ACHN (cell line): ENCODE measurements around the gene RAF1.

ENCODE experiments used
- DNase-seq: peaks from one replicate; pipeline ENCODE4 v3.0.0-alpha.2; 2015
- in situ Hi-C: cut with HindIII; loops from 2 replicates; pipeline ENCODE4 v1.10.0; 2017; ENCODE audit warnings: low sequenced_read_pairs, low pct_ligation_motif_present, low pct_unique_long_range_greater_than_20kb

Gene RAF1

DNA sequence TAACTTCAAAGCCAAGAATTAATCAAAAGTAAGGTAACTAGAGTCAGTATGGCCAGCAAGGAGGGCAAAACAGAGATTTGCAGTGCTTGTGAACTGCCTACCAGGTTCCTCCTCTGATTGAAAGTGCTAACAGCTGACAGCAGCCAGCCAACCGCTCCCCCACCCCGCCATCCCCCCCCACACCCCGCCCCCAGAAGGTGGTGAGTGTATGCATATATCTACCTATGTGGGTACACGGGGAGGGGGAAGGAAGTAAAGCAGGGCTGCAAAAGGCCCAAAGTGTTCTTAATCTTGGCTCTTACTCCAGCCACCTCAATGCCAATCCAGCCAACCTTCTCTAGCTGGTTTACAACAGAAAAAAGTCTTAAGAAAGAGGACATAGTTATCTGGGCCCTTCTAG lies 50.7 kb downstream of the RAF1 start:
- in situ Hi-C loops, result no loop called here
- DNase-seq, result no peak

DNA sequence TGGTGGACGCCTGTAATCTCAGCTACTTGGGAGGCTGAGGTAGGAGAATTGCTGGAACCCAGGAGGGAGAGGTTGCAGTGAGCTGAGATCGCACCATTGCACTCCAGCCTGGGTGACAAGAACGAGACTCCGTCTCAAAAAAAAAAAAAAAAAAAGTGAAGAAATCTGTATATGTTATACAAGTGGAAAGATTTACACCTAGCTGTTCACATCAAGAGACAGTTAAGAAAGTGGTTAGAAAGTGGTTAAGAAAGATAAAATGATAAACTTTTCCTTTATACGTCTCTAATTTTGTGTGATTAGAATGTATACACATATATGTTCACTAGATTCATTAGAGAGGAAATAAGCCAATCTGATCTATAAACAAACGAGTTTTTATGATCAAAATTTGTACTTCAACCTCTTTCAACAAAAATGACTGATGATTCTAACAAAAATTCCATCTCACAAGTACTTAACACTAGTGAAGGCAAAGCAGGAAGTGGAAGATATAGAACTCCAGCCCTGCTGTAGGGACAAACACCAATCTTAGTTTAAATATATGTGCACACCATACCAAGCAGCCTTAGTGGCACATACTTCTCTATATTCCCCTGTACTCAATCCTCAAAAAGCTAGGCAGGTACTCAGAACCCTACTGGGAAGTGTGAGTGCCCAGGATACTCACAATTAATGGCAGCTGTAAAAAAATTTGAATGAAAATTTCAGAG lies 51.2 kb downstream of the RAF1 start:
- in situ Hi-C loops, result no loop called here
- DNase-seq, result no peak

DNA sequence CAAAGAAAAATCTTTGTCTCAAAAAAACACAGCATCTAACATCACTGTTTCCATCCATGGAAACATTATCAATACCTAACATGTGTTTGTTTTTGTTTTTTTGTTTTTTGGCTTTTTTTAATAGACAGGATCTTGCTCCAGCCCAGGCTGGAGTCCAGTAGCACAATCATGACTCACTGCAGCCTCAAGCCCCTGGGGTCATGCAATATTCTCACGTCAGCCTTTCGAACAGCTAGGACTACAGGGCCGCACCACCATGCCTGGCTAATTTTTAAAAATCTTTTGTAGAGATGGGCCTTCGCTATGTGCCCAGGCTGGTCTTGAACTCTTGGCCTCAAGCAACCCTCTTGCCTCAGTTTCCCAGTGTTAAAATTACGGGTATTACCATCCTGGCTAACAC lies 52.8 kb downstream of the RAF1 start:
- no peak for DNase-seq
- in situ Hi-C loops, result no loop called here

DNA sequence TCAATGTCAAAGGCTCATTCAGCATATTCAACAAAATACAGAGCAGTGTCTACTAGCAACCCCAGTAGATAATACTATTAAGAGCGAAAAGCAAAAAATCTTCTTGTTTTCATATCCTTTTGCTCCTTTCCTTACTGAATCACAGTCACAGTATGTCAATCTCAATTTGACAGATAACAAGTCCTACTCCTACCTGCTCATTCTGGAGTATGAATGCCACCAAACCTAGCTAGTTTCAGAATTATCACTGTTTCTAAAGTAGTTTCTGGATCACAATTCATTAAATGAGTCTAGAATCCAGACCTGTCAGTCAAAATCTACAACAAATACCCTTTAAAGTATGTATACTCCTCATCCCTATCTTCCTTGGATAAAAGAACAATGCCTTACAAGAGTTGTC lies 55.5 kb downstream of the RAF1 start:
- in situ Hi-C loops, result no loop called here
- DNase-seq, result no peak

DNA sequence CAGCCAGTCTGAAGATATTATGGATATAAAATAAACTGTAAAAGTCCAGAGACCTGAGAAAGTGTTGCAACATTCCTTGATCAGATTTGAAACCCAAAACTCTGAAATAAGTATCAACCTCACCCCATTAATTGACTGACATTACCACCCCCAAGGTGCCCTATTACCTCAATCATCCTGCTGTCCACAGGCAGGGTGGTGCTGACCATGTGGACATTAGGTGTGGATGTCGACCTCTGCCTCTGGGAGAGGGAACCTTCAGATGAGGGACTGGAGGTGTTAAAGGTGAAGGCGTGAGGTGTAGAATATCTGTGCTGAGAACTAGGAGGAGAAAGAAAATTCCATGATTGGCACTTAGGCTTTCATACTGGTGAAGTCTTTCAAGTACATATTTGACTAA lies 59.9 kb downstream of the RAF1 start:
- no peak for DNase-seq
- in situ Hi-C loops, result no loop called here

DNA sequence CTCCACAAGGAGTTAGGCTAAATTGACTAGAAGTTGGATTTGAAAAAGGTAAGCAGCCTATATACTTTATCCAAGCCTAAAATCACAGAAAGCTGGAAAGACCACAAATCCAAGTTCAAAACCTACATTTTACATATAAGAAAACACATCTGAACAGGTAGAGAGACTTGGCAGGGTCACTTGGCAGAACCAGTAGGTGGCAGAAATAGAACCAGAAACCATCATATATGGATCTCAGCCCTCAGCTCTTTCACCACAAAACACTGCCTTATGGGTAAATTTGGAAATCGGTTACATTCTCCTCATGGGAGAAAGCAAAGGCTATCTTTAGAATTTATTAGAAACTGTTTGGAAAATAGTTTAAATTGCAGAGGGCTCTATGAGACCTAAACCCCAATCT lies 62.8 kb downstream of the RAF1 start:
- in situ Hi-C loops, result no loop called here

DNA sequence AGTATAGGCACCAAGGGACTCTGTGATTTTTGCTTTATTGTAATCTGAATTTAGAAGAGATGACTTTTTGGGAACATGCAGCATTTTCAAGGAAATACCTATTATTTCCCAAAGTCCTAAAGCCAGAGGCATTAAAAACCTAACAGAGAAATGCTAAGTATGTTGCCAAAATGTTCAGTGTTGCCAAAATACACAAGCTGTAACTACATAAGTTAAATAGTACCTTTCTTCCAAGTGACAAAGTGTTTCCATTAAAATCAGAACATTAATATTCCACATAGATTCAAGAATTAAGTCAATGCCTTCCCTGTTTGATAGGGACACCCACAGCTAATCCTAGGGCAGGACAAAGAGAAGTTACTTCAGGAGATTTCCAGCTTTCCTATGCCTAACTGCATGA lies 65.0 kb downstream of the RAF1 start:
- in situ Hi-C loops, result no loop called here
- no peak for DNase-seq

More for the DNA sequence above, 62.8 kb downstream of the RAF1 start:
- peak; percentile 12 for DNase-seq

DNA sequence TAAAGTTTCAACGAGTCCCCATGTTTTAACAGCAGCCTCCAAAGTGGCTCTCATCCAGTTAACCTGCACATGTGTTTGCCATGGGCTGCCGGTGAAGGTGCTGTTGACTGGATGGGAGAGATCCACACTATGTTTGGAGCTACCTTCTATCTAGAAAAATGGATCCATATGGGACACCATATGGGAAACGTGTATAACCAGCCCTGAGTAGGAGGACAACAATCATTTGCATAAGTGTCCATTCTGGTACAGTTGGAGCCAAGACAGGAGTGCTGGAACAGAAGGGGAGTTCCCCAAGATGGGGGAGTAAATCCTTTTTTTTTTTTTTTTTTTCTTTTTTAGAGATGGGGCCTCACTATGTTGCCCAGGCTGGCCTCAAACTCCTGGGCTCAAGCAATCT lies 70.4 kb downstream of the RAF1 start:
- no peak for DNase-seq
- in situ Hi-C loops, result no loop called here

DNA sequence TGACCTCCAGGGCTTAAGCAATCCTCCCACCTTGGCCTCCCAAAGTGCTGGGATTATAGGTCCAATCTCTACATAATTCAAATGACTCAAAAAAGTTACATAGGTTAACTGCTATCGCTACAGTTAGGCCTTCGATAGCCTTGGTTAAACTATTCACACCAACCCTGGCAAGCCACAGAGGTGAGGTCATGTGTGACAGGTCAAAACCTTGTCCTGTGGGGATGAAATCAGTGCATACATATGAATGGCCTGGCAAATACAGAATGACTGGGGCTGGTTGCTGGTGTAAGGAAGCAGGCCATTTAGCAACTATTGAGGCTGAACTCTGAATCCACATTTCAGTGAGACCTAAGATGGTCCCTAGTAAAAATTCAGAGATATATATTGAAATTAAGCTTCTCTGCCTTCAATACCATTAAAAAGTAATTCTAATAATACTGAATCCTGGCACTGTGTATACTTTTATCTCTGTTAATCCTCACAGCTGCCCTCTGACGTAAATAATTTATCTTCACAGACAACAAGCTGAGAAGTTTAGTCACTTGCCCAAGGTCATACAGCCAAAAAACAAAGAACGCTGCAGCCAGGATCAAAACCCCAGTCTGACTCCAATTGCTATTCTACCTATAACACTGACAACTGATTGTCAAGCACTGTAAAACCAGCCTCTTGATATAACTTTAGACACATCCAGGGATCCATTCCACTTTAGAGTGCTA lies 71.8 kb downstream of the RAF1 start:
- in situ Hi-C loops, result no loop called here
- DNase-seq, result no peak

DNA sequence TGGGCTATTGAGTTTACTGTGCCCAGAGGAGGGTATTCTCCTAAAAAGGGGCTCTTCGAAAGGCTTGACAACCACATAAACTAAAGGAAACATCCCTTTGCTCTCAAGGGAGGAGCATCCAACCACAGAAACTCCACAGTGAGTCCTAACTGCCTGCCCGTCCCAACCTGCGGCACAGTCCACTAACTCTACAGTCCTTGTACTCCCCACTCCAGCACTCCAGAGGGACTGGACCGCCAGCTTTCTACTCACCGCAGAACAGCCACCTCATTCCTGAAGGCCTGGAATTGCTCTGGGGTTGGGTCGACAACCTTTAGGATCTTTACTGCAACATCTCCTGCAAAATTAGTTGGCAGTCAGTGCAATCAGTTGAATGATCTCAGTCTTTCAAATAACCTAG lies 72.5 kb downstream of the RAF1 start:
- no peak for DNase-seq
- in situ Hi-C loops, result no loop called here

DNA sequence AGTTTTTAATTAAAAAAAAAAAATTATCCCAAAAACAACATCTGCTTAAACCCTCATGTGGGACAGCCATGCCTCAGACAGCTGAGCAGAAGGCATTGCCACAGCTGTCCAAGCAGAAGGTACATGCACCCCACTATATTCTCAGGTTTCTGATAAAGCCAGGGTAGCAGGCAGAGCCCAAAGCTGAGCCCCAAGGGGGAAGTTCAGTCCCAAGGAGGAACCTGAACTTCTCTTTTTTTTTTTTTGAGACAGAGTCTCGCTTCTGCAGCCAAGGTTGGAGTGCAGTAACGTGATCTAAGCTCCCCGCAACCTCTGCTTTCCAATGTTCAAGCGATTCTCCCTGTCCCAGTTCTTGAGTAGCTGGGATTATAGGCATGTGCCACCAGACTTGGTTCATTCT lies 73.8 kb downstream of the RAF1 start:
- in situ Hi-C loops, result no loop called here
- DNase-seq, result no peak

DNA sequence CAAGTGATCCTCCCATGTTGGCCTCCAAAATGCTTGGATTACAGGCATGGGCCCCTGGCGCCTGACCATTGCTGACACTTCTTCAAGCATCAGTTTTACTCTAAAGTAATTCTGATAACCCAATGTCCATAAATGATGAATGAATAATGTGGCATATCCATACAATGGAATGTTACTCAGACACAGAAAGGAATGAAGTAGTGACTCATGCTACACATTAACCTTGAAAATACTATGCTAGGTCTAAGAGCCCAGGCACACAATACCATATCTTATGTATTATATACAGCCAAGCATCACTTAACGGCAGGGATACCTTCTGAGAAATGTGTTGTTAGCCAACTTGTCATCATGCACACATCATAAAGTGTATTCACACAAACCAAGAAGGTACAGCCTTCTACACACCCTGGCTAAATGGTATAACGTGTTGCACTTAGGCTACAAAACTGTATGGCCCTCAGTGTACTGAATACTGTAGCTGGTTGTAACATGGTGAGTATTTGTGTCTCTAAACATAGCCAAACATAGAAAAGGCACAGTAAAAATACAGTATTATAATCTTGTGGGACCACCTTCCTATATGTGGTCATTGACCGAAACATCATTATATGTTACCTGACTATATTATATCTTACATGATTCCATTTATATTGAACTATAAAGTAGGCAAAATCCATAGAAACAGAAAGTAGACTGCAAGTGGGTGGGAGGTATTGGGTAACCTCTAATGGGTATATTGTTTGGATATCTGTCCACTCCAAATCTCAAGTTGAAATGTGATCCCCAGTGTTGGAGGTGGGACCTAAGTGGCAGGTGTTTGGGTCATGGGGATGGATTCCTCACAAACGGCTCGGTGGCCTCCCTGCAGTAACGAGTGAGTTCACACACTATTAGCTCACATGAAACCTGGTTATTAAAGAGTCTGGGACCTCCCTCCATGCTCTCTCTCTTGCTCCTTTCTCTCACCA lies 75.6 kb downstream of the RAF1 start:
- no peak for DNase-seq
- in situ Hi-C loops, result no loop called here

DNA sequence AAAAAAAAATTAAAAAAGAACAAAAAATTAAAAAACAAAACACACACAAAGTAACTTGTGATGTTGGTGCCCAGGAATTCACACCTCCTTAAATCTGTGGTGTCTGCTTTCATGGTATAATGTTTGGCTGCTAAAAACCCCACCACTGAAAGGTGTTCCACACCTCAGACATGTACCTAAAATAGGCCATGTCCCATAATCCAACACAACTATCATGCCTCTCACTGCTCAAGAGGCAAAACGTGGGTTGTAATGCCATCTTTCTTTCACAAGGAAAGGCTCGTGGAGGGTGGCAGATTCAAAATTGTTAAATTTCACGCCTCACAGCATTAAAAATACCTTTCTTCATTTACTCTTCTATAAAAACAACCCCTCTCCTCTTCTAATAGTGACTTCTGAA lies 77.5 kb downstream of the RAF1 start:
- DNase-seq, result no peak
- in situ Hi-C loops, result no loop called here

DNA sequence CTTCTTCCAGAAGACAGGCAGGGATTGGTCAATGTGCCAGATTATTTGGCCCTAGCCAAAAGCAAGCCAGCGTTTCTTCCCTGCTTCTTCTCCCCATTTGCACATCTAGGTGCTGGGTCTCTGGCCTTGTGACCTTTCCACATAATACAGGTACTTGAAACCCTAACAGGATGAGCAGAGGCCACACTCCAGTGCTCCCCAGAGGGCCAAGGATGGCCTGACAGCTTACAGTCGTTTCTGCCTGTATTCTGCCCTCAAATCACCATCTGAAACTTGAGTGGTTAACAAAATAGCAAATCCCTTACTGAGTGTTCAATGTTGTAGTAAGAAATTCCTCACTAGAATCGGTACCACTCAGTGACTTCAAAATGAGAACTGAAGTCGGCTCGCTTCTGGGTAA lies 77.9 kb downstream of the RAF1 start:
- no peak for DNase-seq
- in situ Hi-C loops, result no loop called here

DNA sequence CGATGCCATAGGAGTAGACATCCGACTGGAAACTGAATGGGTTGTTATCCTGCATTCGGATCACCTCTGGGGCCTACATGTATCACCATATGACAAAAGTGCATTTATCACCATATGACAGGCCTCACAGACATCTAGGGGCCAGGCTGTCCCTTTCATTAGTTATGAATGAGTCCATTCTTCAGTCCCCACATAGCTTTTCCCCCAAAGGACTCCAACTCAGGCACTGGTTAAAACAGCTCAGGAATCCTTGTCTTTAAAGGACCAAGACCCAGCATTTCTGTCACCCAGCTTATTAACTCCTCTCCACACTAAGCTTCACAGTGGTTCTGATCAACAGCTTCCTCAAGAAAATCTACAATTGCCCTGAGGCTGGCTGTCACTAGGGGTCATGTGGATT lies 78.7 kb downstream of the RAF1 start:
- DNase-seq, result no peak
- in situ Hi-C loops, result no loop called here

DNA sequence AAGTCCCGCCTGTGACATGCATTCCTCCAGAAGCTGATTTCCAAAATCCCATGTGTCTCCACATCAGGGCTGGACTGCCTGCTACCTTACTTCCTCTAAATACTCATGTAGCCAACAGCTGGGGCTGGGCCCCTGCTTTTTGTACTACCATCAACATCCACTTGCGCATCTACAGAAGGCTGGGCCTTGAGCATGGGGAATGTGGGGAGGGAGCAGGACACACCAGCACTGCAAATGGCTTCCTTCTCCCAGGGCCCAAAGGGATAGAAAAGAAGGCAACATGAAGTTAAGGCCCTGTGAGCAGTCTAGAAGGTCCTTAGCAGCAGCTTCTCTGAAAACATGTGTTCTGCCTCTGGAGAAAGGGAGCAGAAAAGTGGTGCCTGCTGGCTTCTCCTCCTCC lies 79.8 kb downstream of the RAF1 start:
- in situ Hi-C loops, result no loop called here
- no peak for DNase-seq

DNA sequence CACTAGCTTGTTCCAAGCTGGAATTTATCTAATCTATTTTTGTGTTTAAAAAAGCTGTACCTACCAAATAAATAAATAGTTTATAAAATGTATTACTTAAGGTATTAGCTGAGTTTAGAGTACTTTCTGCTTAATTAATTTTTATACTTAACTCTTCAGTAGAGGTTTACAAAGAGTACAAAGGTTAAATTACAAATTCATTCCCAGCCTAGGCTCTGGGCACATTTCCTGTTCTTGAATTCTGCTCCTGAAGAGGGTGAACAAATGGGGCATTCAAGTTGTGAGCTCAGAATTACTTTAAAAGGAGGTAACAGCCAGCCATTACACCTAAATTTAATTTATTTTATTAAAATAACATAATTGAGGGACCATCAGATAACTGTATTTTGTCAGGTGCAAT lies 80.6 kb downstream of the RAF1 start:
- in situ Hi-C loops, result no loop called here
- DNase-seq, result no peak

DNA sequence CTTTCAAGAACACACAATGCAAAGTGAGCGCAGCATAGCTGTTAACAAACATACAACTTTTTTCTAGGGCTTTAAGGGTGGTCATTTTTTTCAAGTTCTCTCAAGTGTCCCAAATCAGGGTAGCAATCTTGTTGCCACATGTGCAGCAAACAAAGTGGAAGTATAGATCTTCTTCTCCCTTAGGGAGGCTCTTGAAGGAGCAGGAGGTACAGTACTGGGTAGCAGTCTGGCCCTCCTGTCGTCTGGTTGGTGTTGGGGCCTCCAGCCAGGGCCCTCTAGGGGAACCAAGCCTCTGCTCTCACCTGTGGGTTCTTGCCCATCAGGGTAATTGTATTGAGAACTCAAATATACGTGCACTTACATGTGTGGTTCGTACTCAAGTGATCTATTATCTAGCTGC lies 81.2 kb downstream of the RAF1 start:
- in situ Hi-C loops, result no loop called here
- no peak for DNase-seq

DNA sequence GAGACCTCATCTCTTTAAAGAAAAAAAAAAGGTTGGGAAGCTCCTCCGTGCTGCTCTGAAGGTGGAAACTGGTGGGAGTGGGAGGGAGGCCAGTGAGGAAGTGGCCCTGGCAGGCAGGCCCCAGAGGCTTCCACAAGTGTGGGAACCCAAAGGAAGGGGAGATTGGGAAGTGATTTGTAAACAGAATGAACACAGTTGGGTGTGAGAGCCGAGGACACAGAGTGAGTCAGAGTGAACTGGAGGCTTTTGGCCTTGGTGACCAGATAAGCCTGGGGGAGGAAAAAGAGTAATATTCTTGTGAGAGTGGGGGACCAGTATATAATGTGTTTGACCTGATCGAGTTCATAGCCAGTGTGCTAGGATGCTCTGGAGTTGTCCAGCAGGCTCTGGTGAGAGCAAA lies 84.0 kb downstream of the RAF1 start:
- no peak for DNase-seq
- in situ Hi-C loops, result no loop called here
